Measurements from ENCODE around the gene ENOX1. TPM values are rescaled to one million over a fixed set of nuclear protein-coding genes. Genes with fewer than 3 reads are reported as not detected.

The ENOX1 gene
- total RNA-seq, 1 donor from 2014 or later: 3.0 TPM

GRCh38 chr13:43744261-43745031 is 42.3 kb downstream of the ENOX1 start:
- Mint-ChIP-seq H3K27ac (no peak overlapping the region), H3K27me3 (ENCODE audit: low read depth) (no peaks in the 10 kb centered on the region), H3K9me3 (no peaks in the 10 kb centered on the region), H3K4me3 (no peak overlapping the region), H3K36me3 (no peaks in the 10 kb centered on the region), H3K4me1 (no peaks in the 10 kb centered on the region)
- TF ChIP-seq CTCF (IDR thresholded peaks at IDR 0.05; ENCODE audit: unreplicated experiment): no peak
- no peak for DNase-seq (ENCODE audit: low spot score in 2 of 2, unreplicated experiment in 2 of 2)

GRCh38 chr13:43742911-43743310 is 43.9 kb downstream of the ENOX1 start:
- H3K27ac Mint-ChIP-seq: no peak overlapping the region
- no peak for DNase-seq (ENCODE audit: low spot score in 2 of 2, unreplicated experiment in 2 of 2)
- no peaks in the 10 kb centered on the region for H3K9me3 Mint-ChIP-seq
- no peak overlapping the region for H3K4me3 Mint-ChIP-seq
- no peaks in the 10 kb centered on the region for H3K36me3 Mint-ChIP-seq
- no peak for TF ChIP-seq CTCF (IDR thresholded peaks at IDR 0.05; ENCODE audit: unreplicated experiment)
- no peaks in the 10 kb centered on the region for H3K27me3 Mint-ChIP-seq (ENCODE audit: low read depth)
- H3K4me1 Mint-ChIP-seq: no peaks in the 10 kb centered on the region

- Mint-ChIP-seq H3K4me3 (no peak overlapping the region), H3K4me1 (no peaks in the 10 kb centered on the region), H3K27me3 (ENCODE audit: low read depth) (peaks cover 15% of the 10 kb centered on the region), H3K36me3 (no peaks in the 10 kb centered on the region), H3K9me3 (no peaks in the 10 kb centered on the region), H3K27ac (no peak overlapping the region)
- DNase-seq (ENCODE audit: low spot score in 2 of 2, unreplicated experiment in 2 of 2): no peak
- TF ChIP-seq CTCF (IDR thresholded peaks at IDR 0.05; ENCODE audit: unreplicated experiment): no peak
Measured at GRCh38 chr13:43737392-43737923, 49.3 kb downstream of the ENOX1 start.

- H3K27me3 Mint-ChIP-seq (ENCODE audit: low read depth): peaks cover 40% of the 10 kb centered on the region
- no peak for TF ChIP-seq CTCF (IDR thresholded peaks at IDR 0.05; ENCODE audit: unreplicated experiment)
- no peak for DNase-seq (ENCODE audit: low spot score in 2 of 2, unreplicated experiment in 2 of 2)
- no peaks in the 10 kb centered on the region for H3K36me3 Mint-ChIP-seq
- no peak overlapping the region for H3K27ac Mint-ChIP-seq
- no peak overlapping the region for H3K4me3 Mint-ChIP-seq
- H3K4me1 Mint-ChIP-seq: no peaks in the 10 kb centered on the region
- H3K9me3 Mint-ChIP-seq: no peaks in the 10 kb centered on the region
Measured at GRCh38 chr13:43732726-43733125, 54.0 kb downstream of the ENOX1 start.

GRCh38 chr13:43731296-43731695 is 55.5 kb downstream of the ENOX1 start:
- no peaks in the 10 kb centered on the region for H3K4me1 Mint-ChIP-seq
- H3K27ac Mint-ChIP-seq: no peak overlapping the region
- H3K4me3 Mint-ChIP-seq: no peak overlapping the region
- TF ChIP-seq CTCF (IDR thresholded peaks at IDR 0.05; ENCODE audit: unreplicated experiment): no peak
- H3K36me3 Mint-ChIP-seq: no peaks in the 10 kb centered on the region
- H3K9me3 Mint-ChIP-seq: no peaks in the 10 kb centered on the region
- H3K27me3 Mint-ChIP-seq (ENCODE audit: low read depth): peaks cover 47% of the 10 kb centered on the region
- no peak for DNase-seq (ENCODE audit: low spot score in 2 of 2, unreplicated experiment in 2 of 2)

Measured in mesothelial cell of epicardium (in vitro differentiated cells).